ENCODE results near the gene MRPL39.
"Not testable (repeated sequence)": the region's sequence is repeated elsewhere in the genome, so short reads cannot be mapped to it uniquely, and the experiment has no call there.

Gene MRPL39

GRCh38 chr21:25607151-25608043, at the start of gene MRPL39:
Gene MRPL39, minus strand, starts transcription at chr21:25607481. Its CDS starts 6 bp downstream, at chr21:25607475.
- peak; percentile 71 to 77 for DNase-seq (ENCODE audit: low read depth in 2 of 2)

DNA sequence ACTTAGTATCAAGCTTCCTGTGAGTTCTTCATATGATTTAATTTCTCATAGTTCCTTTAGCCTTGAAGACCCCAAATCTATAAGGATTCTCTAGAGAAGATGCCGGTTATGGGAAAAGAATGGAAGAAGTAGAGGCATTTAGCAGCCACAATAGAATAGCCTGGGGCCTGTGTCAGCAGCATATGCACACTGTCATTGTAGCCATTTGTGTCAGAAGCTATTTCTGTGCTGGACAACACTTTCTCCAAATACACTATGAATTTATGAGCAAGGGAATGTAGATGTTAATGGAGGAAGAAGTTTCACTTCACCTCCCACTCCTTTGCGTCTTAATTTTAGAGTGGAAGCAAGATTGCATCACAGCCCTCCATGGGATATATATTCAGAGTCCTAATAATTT, 49.1 kb upstream of the MRPL39 start:
- no peak for DNase-seq (ENCODE audit: low read depth in 2 of 2)

DNA sequence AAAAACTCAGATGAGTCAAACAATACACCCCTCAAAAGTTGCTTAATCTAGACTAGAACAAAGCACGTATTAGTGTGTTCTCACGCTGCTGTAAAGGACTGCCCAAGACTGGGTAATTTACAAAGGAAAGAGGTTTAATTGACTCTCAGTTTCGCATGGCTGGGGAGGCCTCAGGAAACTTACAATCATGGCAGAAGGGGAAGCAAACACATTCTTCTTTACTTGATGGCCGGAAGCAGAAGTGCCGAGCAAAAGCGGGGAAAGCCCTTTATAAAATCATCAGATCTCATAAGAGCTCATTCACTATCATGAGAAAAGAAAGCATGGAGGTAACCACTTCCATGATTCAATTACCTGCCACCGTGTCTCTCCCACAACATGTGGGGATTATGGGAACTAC, 41.9 kb upstream of the MRPL39 start:
- DNase-seq (ENCODE audit: low read depth in 2 of 2), result no peak

GRCh38 chr21:25647647-25648046, 40.4 kb upstream of the MRPL39 start:
- no peak for DNase-seq (ENCODE audit: low read depth in 2 of 2)

- DNase-seq (ENCODE audit: low read depth in 2 of 2), result no peak
These were observed 39.2 kb upstream of the MRPL39 start for GRCh38 chr21:25646474-25646873.

- DNase-seq (ENCODE audit: low read depth in 2 of 2), result no peak
These were observed 36.2 kb upstream of the MRPL39 start for GRCh38 chr21:25643486-25643885.

- no peak for DNase-seq (ENCODE audit: low read depth in 2 of 2)
These were observed 33.6 kb upstream of the MRPL39 start for GRCh38 chr21:25640943-25641292.

- DNase-seq (ENCODE audit: low read depth in 2 of 2), result no peak
These were observed 33.1 kb upstream of the MRPL39 start for GRCh38 chr21:25640202-25640942.

- DNase-seq (ENCODE audit: low read depth in 2 of 2), result peak in 1 of 2 donors; percentile 15
These were observed 32.4 kb upstream of the MRPL39 start for GRCh38 chr21:25639551-25640201.

GRCh38 chr21:25638660-25639550, 31.6 kb upstream of the MRPL39 start, which contains the start of gene JAM2:
Gene JAM2, plus strand, starts transcription at chr21:25639258. Its CDS starts 564 bp downstream, at chr21:25639822.
- DNase-seq (ENCODE audit: low read depth in 2 of 2), result peak in 1 of 2 donors; percentile 39

- DNase-seq (ENCODE audit: low read depth in 2 of 2), result no peak
These were observed 30.8 kb upstream of the MRPL39 start for GRCh38 chr21:25637851-25638659.

GRCh38 chr21:25636727-25637126, 29.4 kb upstream of the MRPL39 start:
- no peak for DNase-seq (ENCODE audit: low read depth in 2 of 2)

DNA sequence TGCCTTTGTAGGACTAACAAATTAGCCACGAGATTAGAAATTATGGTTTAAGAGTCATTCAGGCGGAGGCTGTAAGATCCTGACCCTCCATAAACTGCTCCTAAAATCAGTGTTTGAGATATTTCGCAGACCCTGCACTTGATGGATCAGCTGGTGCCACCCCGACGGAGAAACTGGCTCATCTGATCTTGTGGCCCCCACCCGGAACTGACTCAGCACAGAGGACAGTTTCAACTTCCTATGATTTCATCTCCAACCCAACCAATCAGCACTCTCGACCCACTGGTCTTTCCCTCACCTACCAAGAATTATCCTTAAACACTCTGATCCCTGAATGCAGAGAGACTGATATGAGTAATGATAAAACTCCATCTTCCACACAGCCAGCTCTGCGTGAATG, 28.0 kb upstream of the MRPL39 start:
- no peak for DNase-seq (ENCODE audit: low read depth in 2 of 2)

- no peak for DNase-seq (ENCODE audit: low read depth in 2 of 2)
These were observed 25.0 kb upstream of the MRPL39 start for GRCh38 chr21:25632296-25632695.

GRCh38 chr21:25626757-25627156, 19.5 kb upstream of the MRPL39 start:
- DNase-seq (ENCODE audit: low read depth in 2 of 2), result no peak

- DNase-seq (ENCODE audit: low read depth in 2 of 2), result not testable (repeated sequence)
These were observed 18.7 kb upstream of the MRPL39 start for GRCh38 chr21:25625776-25626555.

DNA sequence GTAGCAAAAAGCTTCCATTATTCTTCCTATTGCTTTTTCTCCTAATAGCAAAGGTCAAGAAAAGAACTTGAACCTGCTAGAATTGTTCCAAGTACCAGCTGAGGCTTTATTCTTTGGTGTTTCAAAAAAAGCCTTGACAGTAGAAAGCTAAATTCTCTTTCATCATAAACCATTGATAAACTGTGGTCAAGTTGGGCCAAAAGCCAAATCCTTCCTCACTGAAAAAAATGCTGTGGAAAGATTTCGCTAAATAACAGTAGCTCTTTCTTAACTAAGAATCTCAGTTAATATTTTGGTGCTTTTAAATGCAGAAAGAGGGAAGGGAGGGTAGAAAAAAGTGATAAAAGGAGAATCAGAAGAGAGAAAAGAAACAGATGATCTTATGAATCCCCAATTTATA, 17.8 kb upstream of the MRPL39 start:
- no peak for DNase-seq (ENCODE audit: low read depth in 2 of 2)

GRCh38 chr21:25624511-25624910, 17.2 kb upstream of the MRPL39 start:
- DNase-seq (ENCODE audit: low read depth in 2 of 2), result no peak

DNA sequence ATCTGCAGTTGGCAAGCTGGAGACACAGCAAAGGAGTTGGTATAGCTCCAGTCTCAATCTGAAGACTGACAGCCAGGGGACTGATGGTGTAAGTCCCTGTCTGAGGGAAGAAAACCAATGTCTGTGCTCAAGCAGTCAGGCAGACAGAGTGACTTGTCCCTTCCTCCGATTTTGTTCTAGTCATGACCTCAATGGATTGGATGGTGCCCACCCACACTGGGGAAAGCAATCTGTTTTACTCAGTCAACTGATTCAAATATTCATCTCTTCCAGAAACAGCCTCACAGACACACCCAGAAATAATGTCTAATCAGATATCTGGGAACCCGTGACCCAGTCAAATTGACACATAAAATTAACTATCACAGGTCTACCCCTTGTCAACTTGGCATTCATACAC, 11.9 kb upstream of the MRPL39 start:
- DNase-seq (ENCODE audit: low read depth in 2 of 2), result no peak

DNA sequence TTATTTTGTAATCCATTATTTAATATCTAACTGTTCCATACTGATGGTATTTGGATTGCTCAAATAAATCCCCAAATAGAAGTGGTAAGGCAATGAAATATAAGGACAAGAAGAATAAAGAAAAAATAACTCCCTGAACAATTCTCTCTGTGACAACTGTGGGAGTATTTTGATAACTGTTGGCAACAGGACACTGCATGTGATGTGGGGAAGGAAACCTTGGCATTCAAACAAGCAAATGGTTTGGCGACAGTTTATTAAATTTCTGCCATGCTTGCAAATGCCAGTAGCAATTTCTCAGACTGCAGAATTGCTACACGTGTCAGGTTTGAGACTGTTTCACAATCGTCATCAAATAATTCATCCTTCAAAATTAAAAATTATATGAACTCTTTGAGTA, 8.6 kb upstream of the MRPL39 start:
- no peak for DNase-seq (ENCODE audit: low read depth in 2 of 2)
